Measurements from ENCODE around the gene IKZF5.

Gene IKZF5

GRCh38 chr10:123017421-123018165 lies 9.0 kb upstream of the IKZF5 start:
- FAIRE-seq = no peak
- DNase-seq (ENCODE audit: insufficient read length, low spot score) = no peak

- FAIRE-seq (no peak), DNase-seq (ENCODE audit: insufficient read length, low spot score) (no peak)
Observed at GRCh38 chr10:123016228-123016627, 7.6 kb upstream of the IKZF5 start.

GRCh38 chr10:123014772-123015171 lies 6.2 kb upstream of the IKZF5 start:
- DNase-seq (ENCODE audit: insufficient read length, low spot score) = no peak
- FAIRE-seq = no peak

- FAIRE-seq (no peak), DNase-seq (ENCODE audit: insufficient read length, low spot score) (no peak)
Observed at GRCh38 chr10:123013456-123014419, 5.1 kb upstream of the IKZF5 start.

- no peak for DNase-seq (ENCODE audit: insufficient read length, low spot score)
- FAIRE-seq = no peak
Observed at GRCh38 chr10:123011987-123012386, 3.4 kb upstream of the IKZF5 start.

- DNase-seq (ENCODE audit: insufficient read length, low spot score) (no peak), FAIRE-seq (no peak)
Observed at GRCh38 chr10:123009105-123009820, 668 bp upstream of the IKZF5 start.

- FAIRE-seq (no peak), DNase-seq (ENCODE audit: insufficient read length, low spot score) (no peak)
Observed at GRCh38 chr10:123007558-123008354, 839 bp downstream of the IKZF5 start.

- FAIRE-seq = no peak
Observed at GRCh38 chr10:123004298-123004697, 4.3 kb downstream of the IKZF5 start.

GRCh38 chr10:123001370-123001769 lies 7.2 kb downstream of the IKZF5 start:
- FAIRE-seq (no peak), DNase-seq (ENCODE audit: insufficient read length, low spot score) (no peak)

More at GRCh38 chr10:123004298-123004697, 4.3 kb downstream of the IKZF5 start:
- DNase-seq (ENCODE audit: insufficient read length, low spot score) = no peak

- DNase-seq (ENCODE audit: insufficient read length, low spot score) (no peak), FAIRE-seq (no peak)
Observed at GRCh38 chr10:123000155-123000554, 8.4 kb downstream of the IKZF5 start.

- FAIRE-seq = no peak
- no peak for DNase-seq (ENCODE audit: insufficient read length, low spot score)
Observed at GRCh38 chr10:122999347-122999746, 9.2 kb downstream of the IKZF5 start.

GRCh38 chr10:122998934-122999333 lies 9.7 kb downstream of the IKZF5 start:
- FAIRE-seq (no peak), DNase-seq (ENCODE audit: insufficient read length, low spot score) (no peak)

GRCh38 chr10:122998360-122998917 lies 10.2 kb downstream of the IKZF5 start:
- DNase-seq (ENCODE audit: insufficient read length, low spot score) (no peak), FAIRE-seq (no peak)

- DNase-seq (ENCODE audit: insufficient read length, low spot score) (no peak), FAIRE-seq (no peak)
Observed at GRCh38 chr10:122997864-122998263, 10.7 kb downstream of the IKZF5 start.

GRCh38 chr10:122995936-122996335 lies 12.7 kb downstream of the IKZF5 start:
- FAIRE-seq = no peak
- no peak for DNase-seq (ENCODE audit: insufficient read length, low spot score)

GRCh38 chr10:122993797-122994336 lies 14.7 kb downstream of the IKZF5 start:
- FAIRE-seq (no peak), DNase-seq (ENCODE audit: insufficient read length, low spot score) (no peak)

GRCh38 chr10:122992031-122992585 lies 16.5 kb downstream of the IKZF5 start:
- no peak for FAIRE-seq
- DNase-seq (ENCODE audit: insufficient read length, low spot score) = no peak

GRCh38 chr10:122990278-122990677 lies 18.3 kb downstream of the IKZF5 start:
- DNase-seq (ENCODE audit: insufficient read length, low spot score) = no peak
- no peak for FAIRE-seq

GRCh38 chr10:122988501-122988900 lies 20.1 kb downstream of the IKZF5 start:
- FAIRE-seq = no peak
- no peak for DNase-seq (ENCODE audit: insufficient read length, low spot score)

Data from HTR-8/SVneo (cell line).